Measurements from ENCODE around the gene RHOJ.
"Not testable (repeated sequence)": the region's sequence is repeated elsewhere in the genome, so short reads cannot be mapped to it uniquely, and the experiment has no call there.

Gene RHOJ

GRCh38 chr14:63204407-63205043 lies at the start of gene RHOJ:
Gene RHOJ, plus strand, starts transcription at chr14:63204443. Its CDS starts 427 bp downstream, at chr14:63204870.
- no peak for DNase-seq

GRCh38 chr14:63155511-63156185 lies 48.6 kb upstream of the RHOJ start:
- no peak for DNase-seq

- DNase-seq = no peak
Measured at GRCh38 chr14:63157195-63157594, 47.0 kb upstream of the RHOJ start.

GRCh38 chr14:63163306-63163705 lies 40.9 kb upstream of the RHOJ start:
- no peak for DNase-seq

- DNase-seq = no peak
Measured at GRCh38 chr14:63164108-63164683, 40.0 kb upstream of the RHOJ start.

- not testable (repeated sequence) for DNase-seq
Measured at GRCh38 chr14:63165267-63165666, 39.0 kb upstream of the RHOJ start.

GRCh38 chr14:63167044-63167443 lies 37.2 kb upstream of the RHOJ start:
- DNase-seq = no peak

GRCh38 chr14:63174760-63175191 lies 29.5 kb upstream of the RHOJ start:
- DNase-seq = no peak

GRCh38 chr14:63175531-63175930 lies 28.7 kb upstream of the RHOJ start:
- DNase-seq = no peak

GRCh38 chr14:63178912-63179311 lies 25.3 kb upstream of the RHOJ start:
- DNase-seq = no peak

- DNase-seq = no peak
Measured at GRCh38 chr14:63179383-63179782, 24.9 kb upstream of the RHOJ start.

- no peak for DNase-seq
Measured at GRCh38 chr14:63180011-63180410, 24.2 kb upstream of the RHOJ start.

- no peak for DNase-seq
Measured at GRCh38 chr14:63182968-63183367, 21.3 kb upstream of the RHOJ start.

- no peak for DNase-seq
Measured at GRCh38 chr14:63186453-63186852, 17.8 kb upstream of the RHOJ start.

GRCh38 chr14:63191211-63191610 lies 13.0 kb upstream of the RHOJ start:
- DNase-seq = no peak

GRCh38 chr14:63192085-63192484 lies 12.2 kb upstream of the RHOJ start:
- DNase-seq = no peak

- DNase-seq = no peak
Measured at GRCh38 chr14:63193236-63193635, 11.0 kb upstream of the RHOJ start.

- DNase-seq = no peak
Measured at GRCh38 chr14:63200035-63200740, 4.1 kb upstream of the RHOJ start.

GRCh38 chr14:63200767-63201166 lies 3.5 kb upstream of the RHOJ start:
- no peak for DNase-seq

- no peak for DNase-seq
Measured at GRCh38 chr14:63203015-63203414, 1.2 kb upstream of the RHOJ start.

- peak; percentile 65 for DNase-seq
Measured at GRCh38 chr14:63203618-63204406, 431 bp upstream of the RHOJ start.

- DNase-seq = no peak
Measured at GRCh38 chr14:63205044-63205575, 867 bp downstream of the RHOJ start.

GRCh38 chr14:63205866-63206265 lies 1.6 kb downstream of the RHOJ start:
- no peak for DNase-seq

Data from NCI-H446 treated with DMSO at 0.1 percent for 48 hours (cell line).